ENCODE data around the gene GALNT10. TPM values are rescaled to one million over a fixed set of nuclear protein-coding genes. Genes with fewer than 3 reads are reported as not detected.

Gene GALNT10
- total RNA-seq, 1 donor from 2014 or later = 39.8 TPM

DNA sequence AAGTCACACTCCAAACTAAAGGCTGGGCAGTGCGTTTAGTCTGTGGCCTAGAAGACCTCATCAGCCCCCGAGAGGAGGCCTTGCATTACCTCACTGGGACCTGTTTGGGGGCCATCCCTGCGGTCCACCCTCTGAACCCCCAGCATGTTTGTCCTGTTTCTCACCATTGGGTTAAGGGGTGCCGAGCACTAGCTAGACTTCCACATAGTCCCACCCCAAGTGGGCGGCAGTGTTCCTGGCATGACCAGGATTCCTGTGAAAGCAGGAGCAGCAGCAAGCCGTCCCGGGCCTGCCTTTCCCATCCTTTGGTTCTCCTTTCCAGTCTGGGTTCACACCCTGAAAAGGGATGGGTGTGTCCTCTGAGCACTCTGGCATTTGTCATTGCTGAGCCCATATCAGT, 228.7 kb downstream of the GALNT10 start:
- H3K36me3 Mint-ChIP-seq (ENCODE audit: low read depth) = peaks cover 23% of the 10 kb centered on the region
- H3K4me1 Mint-ChIP-seq = no peaks in the 10 kb centered on the region
- TF ChIP-seq, protein P1, sequence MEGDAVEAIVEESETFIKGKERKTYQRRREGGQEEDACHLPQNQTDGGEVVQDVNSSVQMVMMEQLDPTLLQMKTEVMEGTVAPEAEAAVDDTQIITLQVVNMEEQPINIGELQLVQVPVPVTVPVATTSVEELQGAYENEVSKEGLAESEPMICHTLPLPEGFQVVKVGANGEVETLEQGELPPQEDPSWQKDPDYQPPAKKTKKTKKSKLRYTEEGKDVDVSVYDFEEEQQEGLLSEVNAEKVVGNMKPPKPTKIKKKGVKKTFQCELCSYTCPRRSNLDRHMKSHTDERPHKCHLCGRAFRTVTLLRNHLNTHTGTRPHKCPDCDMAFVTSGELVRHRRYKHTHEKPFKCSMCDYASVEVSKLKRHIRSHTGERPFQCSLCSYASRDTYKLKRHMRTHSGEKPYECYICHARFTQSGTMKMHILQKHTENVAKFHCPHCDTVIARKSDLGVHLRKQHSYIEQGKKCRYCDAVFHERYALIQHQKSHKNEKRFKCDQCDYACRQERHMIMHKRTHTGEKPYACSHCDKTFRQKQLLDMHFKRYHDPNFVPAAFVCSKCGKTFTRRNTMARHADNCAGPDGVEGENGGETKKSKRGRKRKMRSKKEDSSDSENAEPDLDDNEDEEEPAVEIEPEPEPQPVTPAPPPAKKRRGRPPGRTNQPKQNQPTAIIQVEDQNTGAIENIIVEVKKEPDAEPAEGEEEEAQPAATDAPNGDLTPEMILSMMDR (conservative IDR thresholded peaks at IDR 0.05) = no peak
- no peak overlapping the region for H3K27ac Mint-ChIP-seq (ENCODE audit: unreplicated experiment)
- DNase-seq (ENCODE audit: low read depth, low spot score) = no peak
- H3K27me3 Mint-ChIP-seq (ENCODE audit: low read depth) = no peaks in the 10 kb centered on the region
- H3K4me3 Mint-ChIP-seq = no peak overlapping the region
- H3K9me3 Mint-ChIP-seq = peaks cover 6% of the 10 kb centered on the region

DNA sequence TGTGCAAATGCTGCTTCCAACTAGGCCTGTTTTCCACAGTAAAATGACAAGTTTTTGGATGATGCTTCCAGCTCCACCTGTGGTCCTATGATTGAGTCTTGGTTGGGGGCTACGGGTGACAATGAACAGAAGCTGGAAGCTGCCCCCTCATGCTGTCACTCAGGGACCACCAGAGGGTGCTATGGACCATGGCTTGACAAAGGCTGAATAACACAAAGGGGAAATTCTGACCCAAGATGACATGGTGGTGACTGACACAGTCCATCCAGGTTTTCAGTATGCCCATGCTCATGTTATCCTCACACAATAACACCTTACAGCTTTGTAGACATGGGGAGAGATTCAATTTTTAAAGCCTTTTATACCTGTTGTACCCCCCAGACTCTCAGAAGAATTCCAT, 231.3 kb downstream of the GALNT10 start:
- TF ChIP-seq, protein P1 (conservative IDR thresholded peaks at IDR 0.05) = peak; percentile 34
- H3K27ac Mint-ChIP-seq (ENCODE audit: unreplicated experiment) = no peak overlapping the region
- H3K4me3 Mint-ChIP-seq = no peak overlapping the region
- H3K9me3 Mint-ChIP-seq = peaks cover 6% of the 10 kb centered on the region
- H3K27me3 Mint-ChIP-seq (ENCODE audit: low read depth) = no peaks in the 10 kb centered on the region
- no peaks in the 10 kb centered on the region for H3K4me1 Mint-ChIP-seq
- DNase-seq (ENCODE audit: low read depth, low spot score) = no peak
- peaks cover 27% of the 10 kb centered on the region for H3K36me3 Mint-ChIP-seq (ENCODE audit: low read depth)

DNA sequence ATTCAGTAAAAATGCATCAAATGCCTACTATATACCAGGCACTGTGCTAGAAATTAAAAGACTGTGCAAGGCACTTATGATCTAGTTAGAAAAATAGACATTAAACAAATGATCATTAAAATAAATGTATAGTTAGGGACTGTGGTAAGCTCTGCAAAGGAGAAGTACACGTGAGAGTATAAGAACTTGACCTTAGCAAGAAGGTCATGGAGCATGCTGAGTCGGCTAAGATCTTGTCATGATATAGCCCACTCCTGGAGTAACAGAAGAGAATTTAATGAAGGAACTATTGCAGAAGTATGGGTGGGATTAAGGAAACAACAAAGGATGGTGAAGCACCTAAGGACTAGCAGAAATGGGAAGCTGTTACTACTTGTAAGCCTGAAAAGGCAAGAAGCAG, 231.8 kb downstream of the GALNT10 start:
- Mint-ChIP-seq H3K9me3 (peaks cover 6% of the 10 kb centered on the region), H3K4me1 (no peaks in the 10 kb centered on the region), H3K27me3 (ENCODE audit: low read depth) (no peaks in the 10 kb centered on the region), H3K36me3 (ENCODE audit: low read depth) (peaks cover 30% of the 10 kb centered on the region), H3K27ac (ENCODE audit: unreplicated experiment) (no peak overlapping the region), H3K4me3 (no peak overlapping the region)
- TF ChIP-seq, protein P1 (conservative IDR thresholded peaks at IDR 0.05) = no peak
- no peak for DNase-seq (ENCODE audit: low read depth, low spot score)

DNA sequence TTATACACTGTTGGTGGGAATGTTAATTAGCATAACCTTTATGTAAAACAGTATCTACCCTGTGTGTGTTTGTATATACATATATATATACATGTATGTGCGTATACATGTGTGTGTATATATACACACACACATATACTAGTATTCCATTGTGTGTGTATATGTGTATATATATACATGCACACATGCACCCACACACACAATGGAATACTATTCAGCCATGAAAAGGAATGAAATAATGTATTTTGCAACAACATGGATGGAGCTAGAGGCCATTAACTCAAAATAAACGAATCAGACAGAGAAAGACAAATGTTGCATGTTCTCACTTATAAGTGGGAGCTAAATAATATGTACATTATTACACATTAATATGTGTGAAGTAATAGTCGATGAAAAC, 237.7 kb downstream of the GALNT10 start:
- TF ChIP-seq, protein P1 (conservative IDR thresholded peaks at IDR 0.05) = no peak
- peaks cover 5% of the 10 kb centered on the region for H3K9me3 Mint-ChIP-seq
- no peak overlapping the region for H3K27ac Mint-ChIP-seq (ENCODE audit: unreplicated experiment)
- no peak for DNase-seq (ENCODE audit: low read depth, low spot score)
- peaks cover 15% of the 10 kb centered on the region for H3K36me3 Mint-ChIP-seq (ENCODE audit: low read depth)
- H3K4me1 Mint-ChIP-seq = no peaks in the 10 kb centered on the region
- H3K27me3 Mint-ChIP-seq (ENCODE audit: low read depth) = no peaks in the 10 kb centered on the region
- no peak overlapping the region for H3K4me3 Mint-ChIP-seq

DNA sequence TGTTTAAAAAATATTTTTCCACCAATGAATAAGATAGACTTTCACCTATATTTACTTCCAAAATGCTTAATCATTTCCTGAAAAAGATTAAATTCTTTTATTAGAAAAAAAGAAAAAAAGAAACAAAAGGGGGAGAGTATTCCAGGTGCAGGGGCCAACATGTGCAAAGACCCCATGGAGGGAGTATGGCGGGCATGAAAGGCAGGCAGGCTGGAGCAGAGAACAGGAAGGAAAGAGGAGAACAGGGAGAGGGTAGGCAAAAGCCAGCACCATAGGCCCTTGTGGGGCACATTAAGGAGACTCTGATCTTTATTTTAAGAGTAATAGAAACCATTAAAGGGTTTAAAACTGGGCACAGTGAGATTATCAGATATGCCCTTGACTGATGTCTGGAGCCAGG, 238.8 kb downstream of the GALNT10 start:
- no peak overlapping the region for H3K4me3 Mint-ChIP-seq
- TF ChIP-seq, protein P1 (conservative IDR thresholded peaks at IDR 0.05) = no peak
- H3K36me3 Mint-ChIP-seq (ENCODE audit: low read depth) = peaks cover 8% of the 10 kb centered on the region
- H3K9me3 Mint-ChIP-seq = peaks cover 2% of the 10 kb centered on the region
- no peak overlapping the region for H3K27ac Mint-ChIP-seq (ENCODE audit: unreplicated experiment)
- no peaks in the 10 kb centered on the region for H3K27me3 Mint-ChIP-seq (ENCODE audit: low read depth)
- no peaks in the 10 kb centered on the region for H3K4me1 Mint-ChIP-seq
- DNase-seq (ENCODE audit: low read depth, low spot score) = no peak

DNA sequence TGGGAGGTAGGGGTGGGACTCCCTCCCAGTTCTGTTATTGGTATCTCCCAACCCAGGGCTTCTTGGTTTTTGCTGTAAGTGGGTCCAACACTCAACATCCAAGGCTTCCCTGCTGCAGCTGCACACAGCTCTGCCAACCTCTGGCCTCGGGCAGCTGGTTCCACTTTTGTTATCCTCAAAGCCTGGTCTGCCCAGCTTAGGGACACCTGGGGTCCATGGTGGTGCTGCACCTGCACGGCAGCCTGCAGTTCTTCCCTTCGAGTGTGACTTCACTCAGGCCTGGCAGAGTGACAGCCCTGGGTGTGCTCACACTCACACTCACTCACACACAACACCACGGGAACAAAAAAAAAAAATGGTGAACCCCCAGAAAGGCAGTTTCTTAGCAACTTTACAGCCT, 239.9 kb downstream of the GALNT10 start:
- peaks cover 2% of the 10 kb centered on the region for H3K9me3 Mint-ChIP-seq
- H3K4me3 Mint-ChIP-seq = no peak overlapping the region
- TF ChIP-seq, protein P1 (conservative IDR thresholded peaks at IDR 0.05) = no peak
- peaks cover 7% of the 10 kb centered on the region for H3K36me3 Mint-ChIP-seq (ENCODE audit: low read depth)
- H3K27me3 Mint-ChIP-seq (ENCODE audit: low read depth) = no peaks in the 10 kb centered on the region
- no peak for DNase-seq (ENCODE audit: low read depth, low spot score)
- no peaks in the 10 kb centered on the region for H3K4me1 Mint-ChIP-seq
- H3K27ac Mint-ChIP-seq (ENCODE audit: unreplicated experiment) = peak overlapping the region; percentile 19

Data from neural crest cell (in vitro differentiated cells).